Mesothelial cell of epicardium (in vitro differentiated cells): Measurements from ENCODE around the gene PCDHGA8. TPM values are rescaled to one million over a fixed set of nuclear protein-coding genes. Genes with fewer than 3 reads are reported as not detected.
"Not testable (repeated sequence)": the region's sequence is repeated elsewhere in the genome, so short reads cannot be mapped to it uniquely, and the experiment has no call there.

ENCODE experiments used
- DNase-seq, 2 experiments: peaks; one replicate each; pipeline ENCODE4 v3.0.0; 2021; ENCODE audit warnings: low spot score in 2 of 2; ENCODE audit not compliant: unreplicated experiment in 2 of 2
- H3K27ac Mint-ChIP-seq: 2 replicates; pipeline ENCODE4 v1.8.0; 2021; ENCODE audit warnings: mixed read lengths
- H3K27me3 Mint-ChIP-seq: 2 replicates; pipeline ENCODE4 v1.8.0; 2021; ENCODE audit warnings: low read depth, mixed read lengths
- H3K36me3 Mint-ChIP-seq: 2 replicates; pipeline ENCODE4 v1.8.0; 2021; ENCODE audit warnings: mixed read lengths
- H3K4me1 Mint-ChIP-seq: 2 replicates; pipeline ENCODE4 v1.8.0; 2021; ENCODE audit warnings: mixed read lengths
- H3K4me3 Mint-ChIP-seq: 2 replicates; pipeline ENCODE4 v1.8.0; 2021; ENCODE audit warnings: mild to moderate bottlenecking, moderate library complexity, mixed read lengths
- H3K9me3 Mint-ChIP-seq: 2 replicates; pipeline ENCODE4 v1.8.0; 2021; ENCODE audit warnings: mixed read lengths
- CTCF ChIP-seq: fragments of 200-600 bp; sonication (generic); IDR thresholded peaks from one replicate; pipeline ENCODE4 v1.5.0; 2021; ENCODE audit warnings: antibody characterized with exemption; ENCODE audit not compliant: unreplicated experiment
- total RNA-seq: library from RNA; stranded (reverse); gene quantifications from 3 replicates; pipeline ENCODE4 v1.2.1, GENCODE V29; 2021

PCDHGA8 gene
- total RNA-seq, 1 donor from 2014 or later, result 2.9 TPM

GRCh38 chr5:141431286-141431685 lies 38.9 kb downstream of the PCDHGA8 start:
- H3K9me3 Mint-ChIP-seq, result peaks cover 56% of the 10 kb centered on the region
- DNase-seq, result no peak

GRCh38 chr5:141432308-141432707 lies 39.9 kb downstream of the PCDHGA8 start:
- peaks cover 65% of the 10 kb centered on the region for H3K36me3 Mint-ChIP-seq
- H3K9me3 Mint-ChIP-seq, result peaks cover 58% of the 10 kb centered on the region
- not testable (repeated sequence) for H3K4me3 Mint-ChIP-seq, DNase-seq, H3K4me1 Mint-ChIP-seq, H3K27me3 Mint-ChIP-seq, H3K27ac Mint-ChIP-seq

More at GRCh38 chr5:141431286-141431685, 38.9 kb downstream of the PCDHGA8 start:
- TF ChIP-seq CTCF, result no peak
- no peaks in the 10 kb centered on the region for H3K4me1 Mint-ChIP-seq
- H3K4me3 Mint-ChIP-seq, result no peak overlapping the region
- H3K36me3 Mint-ChIP-seq, result peaks cover 65% of the 10 kb centered on the region
- H3K27ac Mint-ChIP-seq, result no peak overlapping the region
- no peaks in the 10 kb centered on the region for H3K27me3 Mint-ChIP-seq

GRCh38 chr5:141432726-141433125 lies 40.3 kb downstream of the PCDHGA8 start:
- H3K4me3 Mint-ChIP-seq, H3K27ac Mint-ChIP-seq, H3K4me1 Mint-ChIP-seq, H3K27me3 Mint-ChIP-seq, DNase-seq: not testable (repeated sequence)
- H3K36me3 Mint-ChIP-seq, result peaks cover 65% of the 10 kb centered on the region
- H3K9me3 Mint-ChIP-seq, result peaks cover 60% of the 10 kb centered on the region

- TF ChIP-seq CTCF, result no peak
- no peak overlapping the region for H3K4me3 Mint-ChIP-seq
- H3K36me3 Mint-ChIP-seq, result peaks cover 62% of the 10 kb centered on the region
- DNase-seq, result no peak
- no peaks in the 10 kb centered on the region for H3K4me1 Mint-ChIP-seq
- H3K9me3 Mint-ChIP-seq, result peaks cover 60% of the 10 kb centered on the region
- no peaks in the 10 kb centered on the region for H3K27me3 Mint-ChIP-seq
- H3K27ac Mint-ChIP-seq, result no peak overlapping the region
Observed at GRCh38 chr5:141434006-141434405, 41.6 kb downstream of the PCDHGA8 start.

- Mint-ChIP-seq H3K27me3 (no peaks in the 10 kb centered on the region), H3K36me3 (peaks cover 73% of the 10 kb centered on the region), H3K4me1 (no peaks in the 10 kb centered on the region), H3K9me3 (peaks cover 67% of the 10 kb centered on the region), H3K4me3 (no peak overlapping the region), H3K27ac (no peak overlapping the region)
- DNase-seq, result no peak
- no peak for TF ChIP-seq CTCF
Observed at GRCh38 chr5:141437221-141437620, 44.8 kb downstream of the PCDHGA8 start.

GRCh38 chr5:141439411-141440141 lies 47.1 kb downstream of the PCDHGA8 start:
- Mint-ChIP-seq H3K27me3 (no peaks in the 10 kb centered on the region), H3K4me1 (no peaks in the 10 kb centered on the region), H3K27ac (no peak overlapping the region), H3K4me3 (no peak overlapping the region), H3K36me3 (peaks cover 75% of the 10 kb centered on the region), H3K9me3 (peaks cover 67% of the 10 kb centered on the region)
- DNase-seq, result no peak
- no peak for TF ChIP-seq CTCF
